Activated T-helper 2 cell treated with anti-CD3 and anti-CD28 coated beads, Interferon-gamma antibody, Interleukin-2, Interleukin-4, amounts not matched to agents 10 μg/mL and 5 μg/mL and 100 μg/mL, durations not matched to agents 14 hours and 24 hours and 36 hours (primary cell): ENCODE results near the gene ADCYAP1. TPM values are rescaled to one million over a fixed set of nuclear protein-coding genes. Genes with fewer than 3 reads are reported as not detected.

Source experiments
- DNase-seq: peaks from one replicate; pipeline ENCODE4 v3.0.0; 2021; ENCODE audit warnings: low spot score
- H3K27ac Mint-ChIP-seq: one replicate; pipeline ENCODE4 v1.8.0; 2021; ENCODE audit warnings: mixed read lengths
- H3K27me3 Mint-ChIP-seq: one replicate; pipeline ENCODE4 v1.8.0; 2021; ENCODE audit warnings: low read depth, mixed read lengths
- H3K36me3 Mint-ChIP-seq: one replicate; pipeline ENCODE4 v1.8.0; 2021; ENCODE audit warnings: low read depth, mixed read lengths
- H3K4me1 Mint-ChIP-seq: one replicate; pipeline ENCODE4 v1.8.0; 2021; ENCODE audit warnings: low read depth, mixed read lengths
- H3K4me3 Mint-ChIP-seq: one replicate; pipeline ENCODE4 v1.8.0; 2021; ENCODE audit warnings: low read depth, mild to moderate bottlenecking, moderate library complexity, mixed read lengths
- H3K9me3 Mint-ChIP-seq: one replicate; pipeline ENCODE4 v1.8.0; 2021; ENCODE audit warnings: mixed read lengths
- intact Hi-C: fragments of 100-400 bp; cut with micrococcal nuclease; formaldehyde crosslinking; loops from one replicate; pipeline ENCODE4 v1.15.1; 2023
- total RNA-seq: library from RNA; stranded (reverse); gene quantifications from 2 replicates; pipeline ENCODE4 v1.2.3, GENCODE V29; 2022

The ADCYAP1 gene
- total RNA-seq, 1 donor from 2014 or later, result not detected

DNA sequence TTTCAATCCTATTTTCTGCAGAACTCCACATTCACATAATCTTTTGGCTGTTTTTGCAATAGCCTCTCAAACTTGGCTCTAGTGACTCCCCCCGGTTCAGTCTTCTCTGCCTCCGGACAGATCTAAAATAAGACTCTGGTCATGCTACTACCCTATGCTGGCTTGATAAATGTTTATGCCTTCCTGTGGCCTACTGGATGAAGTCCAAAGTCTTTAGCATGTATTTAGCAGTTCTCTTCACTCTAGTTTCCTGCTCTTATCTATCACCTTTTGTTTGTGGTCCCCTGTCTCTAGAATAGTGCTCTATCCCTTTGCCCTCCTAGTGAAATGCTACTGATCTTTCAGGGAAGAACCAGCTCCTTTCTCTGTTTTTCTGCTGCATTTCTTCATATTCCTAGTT, 14.4 kb downstream of the ADCYAP1 start:
- intact Hi-C loops, result loop anchor here (10.0 kb wide), 1 partner anchor 424 kb away; no protein-coding TSS in a partner anchor
- DNase-seq, result no peak

DNA sequence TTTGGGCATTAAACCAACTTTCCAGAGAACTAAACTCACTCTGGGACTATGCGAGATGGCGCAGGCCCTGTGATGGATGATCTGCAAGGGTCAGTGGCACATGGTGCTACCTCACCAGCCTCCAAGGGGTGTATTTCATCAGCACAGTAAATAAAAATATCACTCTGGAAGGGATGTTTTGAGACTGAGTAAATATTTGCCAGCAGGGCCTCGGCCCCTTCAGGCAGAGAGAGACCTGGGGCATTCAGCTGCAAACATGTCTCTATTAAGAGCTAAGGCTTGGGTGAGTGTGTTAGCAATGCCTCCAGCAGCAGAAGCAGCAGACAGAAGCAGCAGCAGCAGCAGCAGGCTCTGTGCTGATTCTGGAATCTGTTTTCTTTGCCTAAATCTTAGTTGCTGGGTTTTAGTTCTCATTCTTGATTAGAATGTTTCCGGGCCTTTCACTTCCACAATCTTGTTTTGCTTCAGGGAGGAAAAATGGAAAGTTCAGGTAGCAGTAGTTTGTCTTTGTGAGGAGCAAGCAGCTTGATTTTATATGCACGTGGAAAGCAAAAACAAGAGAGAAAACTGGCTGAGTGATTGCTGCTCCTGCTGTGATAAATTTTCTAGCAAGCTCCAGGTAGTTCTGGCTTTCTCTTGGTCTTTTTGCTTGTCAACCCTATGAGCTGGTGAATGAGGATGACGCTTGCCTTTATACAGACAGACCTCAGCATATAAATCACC, 18.6 kb downstream of the ADCYAP1 start:
- H3K27ac Mint-ChIP-seq, result no peak overlapping the region
- no peaks in the 10 kb centered on the region for H3K36me3 Mint-ChIP-seq
- peaks cover 5% of the 10 kb centered on the region for H3K27me3 Mint-ChIP-seq
- intact Hi-C loops, result no loop called here
- no peak for DNase-seq
- H3K9me3 Mint-ChIP-seq, result no peaks in the 10 kb centered on the region
- no peaks in the 10 kb centered on the region for H3K4me1 Mint-ChIP-seq
- H3K4me3 Mint-ChIP-seq, result no peak overlapping the region

More for the DNA sequence above, 14.4 kb downstream of the ADCYAP1 start:
- Mint-ChIP-seq H3K27ac (no peak overlapping the region), H3K4me1 (no peaks in the 10 kb centered on the region), H3K36me3 (no peaks in the 10 kb centered on the region), H3K27me3 (peaks cover 12% of the 10 kb centered on the region), H3K9me3 (no peaks in the 10 kb centered on the region), H3K4me3 (no peak overlapping the region)

DNA sequence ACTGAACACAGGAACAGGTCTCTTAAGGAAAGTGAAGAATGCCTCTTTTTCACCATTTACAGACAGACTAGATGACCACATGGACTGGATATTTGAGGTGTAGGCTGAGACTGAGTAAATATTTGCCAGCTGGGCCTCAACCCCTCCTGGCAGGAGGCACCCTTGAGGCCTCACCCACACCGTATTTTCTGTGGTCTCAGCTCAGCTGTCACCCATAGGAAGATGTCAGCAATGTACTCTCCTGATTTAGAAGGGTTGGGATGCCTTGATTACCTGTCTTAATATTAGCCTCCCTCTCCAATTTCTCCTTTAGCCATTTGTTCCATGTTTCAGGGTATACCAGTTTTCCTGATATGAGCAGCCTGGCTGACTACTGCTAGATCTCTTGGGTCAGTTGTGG, 20.3 kb downstream of the ADCYAP1 start:
- no peak for DNase-seq
- intact Hi-C loops, result no loop called here
- no peak overlapping the region for H3K4me3 Mint-ChIP-seq
- H3K4me1 Mint-ChIP-seq, result no peaks in the 10 kb centered on the region
- H3K27me3 Mint-ChIP-seq, result no peaks in the 10 kb centered on the region
- H3K36me3 Mint-ChIP-seq, result no peaks in the 10 kb centered on the region
- no peak overlapping the region for H3K27ac Mint-ChIP-seq
- no peaks in the 10 kb centered on the region for H3K9me3 Mint-ChIP-seq

DNA sequence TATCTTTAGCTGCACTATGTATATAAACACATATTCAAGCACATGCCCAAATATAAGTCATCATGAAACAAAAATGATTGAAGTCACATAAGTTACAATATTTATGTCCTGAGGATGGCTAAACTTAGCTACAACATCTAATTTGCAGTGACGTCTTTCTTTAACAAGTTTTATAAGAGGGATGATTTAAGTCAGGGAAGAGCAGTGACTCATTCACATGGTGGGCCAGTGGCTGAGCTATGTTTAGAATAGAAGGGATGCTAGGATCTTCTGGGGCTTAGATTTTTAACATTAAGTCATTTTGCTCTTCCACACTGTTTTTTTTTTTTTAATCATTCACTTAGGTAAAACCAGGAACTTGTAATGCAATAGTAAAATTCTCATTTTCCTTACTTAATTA, 22.3 kb downstream of the ADCYAP1 start:
- Mint-ChIP-seq H3K4me3 (no peak overlapping the region), H3K27me3 (no peaks in the 10 kb centered on the region), H3K36me3 (no peaks in the 10 kb centered on the region), H3K4me1 (no peaks in the 10 kb centered on the region), H3K27ac (no peak overlapping the region), H3K9me3 (no peaks in the 10 kb centered on the region)
- intact Hi-C loops, result no loop called here
- DNase-seq, result no peak

DNA sequence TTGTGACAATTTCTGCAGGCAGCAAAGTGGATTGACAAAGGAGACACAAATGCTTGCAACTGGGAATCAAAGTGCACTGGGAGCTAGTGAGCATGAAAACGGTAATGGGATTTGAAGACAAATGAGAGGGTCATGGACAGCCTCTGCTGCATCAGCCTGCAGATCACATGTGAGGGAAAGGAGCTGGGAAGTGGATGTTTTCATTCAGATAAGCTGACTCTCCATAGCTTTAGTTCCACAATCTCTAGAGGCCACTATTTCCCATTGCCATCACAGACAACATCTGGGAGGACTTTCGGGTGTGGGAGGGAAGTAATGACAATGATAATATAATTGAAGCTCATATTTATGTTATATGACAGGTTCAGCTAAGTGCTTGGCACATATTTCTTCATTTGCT, 28.4 kb downstream of the ADCYAP1 start:
- H3K27ac Mint-ChIP-seq, result no peak overlapping the region

DNA sequence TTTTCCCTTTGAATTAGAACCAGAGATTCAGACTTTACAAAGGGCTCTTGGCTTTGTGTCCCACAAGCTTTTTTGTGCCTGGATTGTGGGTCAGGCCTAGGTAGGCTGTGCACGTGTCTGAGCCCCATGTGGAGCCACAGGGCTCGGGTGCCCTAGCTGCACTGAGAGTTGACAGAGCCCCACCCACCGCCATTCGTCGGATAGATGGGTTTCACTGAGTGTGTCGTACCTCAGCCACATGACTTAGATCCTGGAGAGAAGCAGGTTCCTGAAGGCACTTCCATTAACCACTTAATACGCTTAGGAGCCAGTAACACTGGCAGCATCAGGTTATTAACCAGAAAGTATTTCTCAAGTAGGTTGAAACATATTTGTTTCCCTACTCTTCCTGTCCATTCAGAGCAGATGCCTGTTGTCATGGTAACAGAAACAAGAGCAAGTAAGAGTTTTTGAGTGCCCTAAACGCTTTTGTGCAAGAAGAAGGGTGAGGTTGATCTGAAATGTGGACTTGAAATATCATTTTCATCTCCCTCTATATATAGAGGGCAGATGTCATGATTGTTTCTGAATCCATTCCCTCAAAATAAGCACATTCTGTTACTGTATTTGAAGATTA, 30.0 kb downstream of the ADCYAP1 start:
- Mint-ChIP-seq H3K4me3 (no peak overlapping the region), H3K4me1 (no peaks in the 10 kb centered on the region), H3K36me3 (no peaks in the 10 kb centered on the region), H3K27me3 (no peaks in the 10 kb centered on the region), H3K9me3 (no peaks in the 10 kb centered on the region), H3K27ac (no peak overlapping the region)
- DNase-seq, result no peak
- intact Hi-C loops, result no loop called here

More for the DNA sequence above, 28.4 kb downstream of the ADCYAP1 start:
- Mint-ChIP-seq H3K4me3 (no peak overlapping the region), H3K36me3 (no peaks in the 10 kb centered on the region), H3K9me3 (no peaks in the 10 kb centered on the region), H3K4me1 (no peaks in the 10 kb centered on the region), H3K27me3 (no peaks in the 10 kb centered on the region)
- no peak for DNase-seq
- intact Hi-C loops, result no loop called here

DNA sequence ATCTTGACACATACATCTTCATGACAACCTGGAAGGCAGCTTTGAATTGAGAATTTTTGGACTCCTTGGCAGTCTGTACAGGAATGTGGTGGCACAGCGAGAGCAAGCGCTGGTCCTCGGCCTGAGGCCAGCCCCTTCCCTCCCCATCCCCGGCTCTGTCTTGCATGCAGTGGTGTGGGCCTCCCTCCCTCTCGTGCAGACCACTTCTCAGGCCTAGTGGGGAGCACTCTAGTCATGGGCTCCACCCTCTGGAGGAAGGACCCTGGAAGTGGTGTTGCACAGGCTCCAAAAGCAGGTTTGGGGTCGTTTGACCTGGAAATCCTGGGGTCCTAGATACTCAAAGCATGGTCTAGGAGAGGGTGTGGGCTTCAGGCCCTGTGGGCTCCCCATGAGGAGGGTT, 32.3 kb downstream of the ADCYAP1 start:
- DNase-seq, result no peak
- no peaks in the 10 kb centered on the region for H3K4me1 Mint-ChIP-seq
- no peak overlapping the region for H3K27ac Mint-ChIP-seq
- H3K4me3 Mint-ChIP-seq, result no peak overlapping the region
- no peaks in the 10 kb centered on the region for H3K9me3 Mint-ChIP-seq
- no peaks in the 10 kb centered on the region for H3K36me3 Mint-ChIP-seq
- intact Hi-C loops, result no loop called here
- no peaks in the 10 kb centered on the region for H3K27me3 Mint-ChIP-seq

DNA sequence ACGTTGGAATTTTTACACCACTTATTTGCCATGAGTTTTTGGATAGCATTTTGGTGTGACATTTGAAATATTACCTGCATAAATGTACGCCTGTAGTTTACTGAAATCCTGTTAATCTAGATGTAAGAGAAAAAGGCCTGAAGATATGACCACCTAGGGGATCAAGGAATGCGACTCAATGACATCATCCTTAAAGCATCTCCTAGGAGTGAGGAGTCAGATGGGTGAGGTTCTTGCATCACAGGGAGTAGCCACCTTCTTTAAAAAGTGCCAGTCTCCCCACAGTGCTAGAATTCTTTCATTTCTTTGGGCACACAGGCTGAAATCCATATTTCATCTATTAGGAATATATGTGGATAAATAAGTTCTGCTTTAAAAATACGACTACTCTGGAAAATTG, 34.5 kb downstream of the ADCYAP1 start:
- Mint-ChIP-seq H3K4me1 (no peaks in the 10 kb centered on the region), H3K9me3 (no peaks in the 10 kb centered on the region), H3K36me3 (no peaks in the 10 kb centered on the region), H3K4me3 (no peak overlapping the region), H3K27ac (no peak overlapping the region), H3K27me3 (no peaks in the 10 kb centered on the region)
- intact Hi-C loops, result no loop called here
- no peak for DNase-seq

DNA sequence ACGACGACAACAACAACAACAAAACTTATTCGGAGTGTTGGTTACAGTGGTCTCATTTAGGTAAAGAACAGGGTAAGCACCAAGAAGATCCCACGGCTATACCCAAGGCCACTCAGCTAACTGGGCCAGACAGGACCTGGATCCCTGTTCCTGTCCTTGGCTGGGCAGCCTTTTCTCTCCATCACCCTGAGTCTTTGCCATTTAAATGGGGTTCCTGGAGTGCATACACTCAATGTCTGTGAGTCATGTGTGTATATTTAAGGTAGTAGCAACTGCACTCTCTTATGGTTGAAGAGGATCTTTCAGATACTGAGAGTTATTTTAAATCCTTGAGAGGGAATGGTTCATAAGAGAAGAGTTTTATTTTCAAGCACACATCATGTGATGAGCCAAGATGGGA, 35.3 kb downstream of the ADCYAP1 start:
- H3K27me3 Mint-ChIP-seq, result no peaks in the 10 kb centered on the region
- H3K9me3 Mint-ChIP-seq, result no peaks in the 10 kb centered on the region
- no peak overlapping the region for H3K27ac Mint-ChIP-seq
- no peaks in the 10 kb centered on the region for H3K36me3 Mint-ChIP-seq
- intact Hi-C loops, result no loop called here
- no peak for DNase-seq
- no peaks in the 10 kb centered on the region for H3K4me1 Mint-ChIP-seq
- H3K4me3 Mint-ChIP-seq, result no peak overlapping the region

DNA sequence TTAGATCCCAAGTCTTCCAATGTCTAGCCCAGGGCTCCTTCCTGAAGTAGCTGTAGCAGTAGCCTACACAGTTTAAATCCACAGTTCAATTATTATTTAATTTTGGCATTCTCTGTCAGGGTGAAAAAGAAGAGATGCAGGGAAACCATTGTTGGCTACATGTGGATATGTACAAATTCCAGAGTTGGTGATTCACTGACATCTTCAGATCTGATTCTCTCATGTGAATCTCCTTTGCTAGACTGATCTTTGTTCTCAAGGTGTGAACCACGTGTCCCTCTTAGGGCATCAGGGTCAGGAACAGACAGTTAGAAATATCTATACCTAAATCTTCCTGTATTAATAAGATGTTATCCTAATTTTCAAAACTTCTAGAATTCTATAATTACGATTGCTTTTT, 36.7 kb downstream of the ADCYAP1 start:
- no peaks in the 10 kb centered on the region for H3K27me3 Mint-ChIP-seq
- H3K9me3 Mint-ChIP-seq, result no peaks in the 10 kb centered on the region
- no peak overlapping the region for H3K4me3 Mint-ChIP-seq
- intact Hi-C loops, result no loop called here
- no peak overlapping the region for H3K27ac Mint-ChIP-seq
- DNase-seq, result no peak
- no peaks in the 10 kb centered on the region for H3K4me1 Mint-ChIP-seq
- H3K36me3 Mint-ChIP-seq, result no peaks in the 10 kb centered on the region

DNA sequence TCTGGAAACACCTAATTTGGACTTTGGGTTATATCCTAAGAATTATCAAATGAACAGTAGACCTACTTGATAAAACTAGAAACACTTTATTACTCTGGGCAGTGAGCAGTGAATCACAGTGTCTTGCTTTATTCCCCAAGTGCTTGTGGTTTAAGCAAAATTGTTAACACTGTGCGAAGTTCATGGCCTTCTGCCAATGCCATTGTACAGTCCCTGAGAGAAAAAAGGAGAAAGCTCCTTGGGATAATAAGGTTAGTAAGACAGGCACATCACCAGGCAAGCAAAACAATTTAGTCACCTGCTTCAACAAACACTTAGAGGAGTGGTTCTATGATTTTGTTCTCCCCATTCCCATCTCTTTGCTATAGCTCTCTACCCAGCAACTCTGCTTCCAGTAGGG, 39.8 kb downstream of the ADCYAP1 start:
- Mint-ChIP-seq H3K27me3 (no peaks in the 10 kb centered on the region), H3K4me3 (no peak overlapping the region), H3K9me3 (no peaks in the 10 kb centered on the region), H3K4me1 (no peaks in the 10 kb centered on the region), H3K36me3 (no peaks in the 10 kb centered on the region), H3K27ac (no peak overlapping the region)
- intact Hi-C loops, result no loop called here
- DNase-seq, result no peak

DNA sequence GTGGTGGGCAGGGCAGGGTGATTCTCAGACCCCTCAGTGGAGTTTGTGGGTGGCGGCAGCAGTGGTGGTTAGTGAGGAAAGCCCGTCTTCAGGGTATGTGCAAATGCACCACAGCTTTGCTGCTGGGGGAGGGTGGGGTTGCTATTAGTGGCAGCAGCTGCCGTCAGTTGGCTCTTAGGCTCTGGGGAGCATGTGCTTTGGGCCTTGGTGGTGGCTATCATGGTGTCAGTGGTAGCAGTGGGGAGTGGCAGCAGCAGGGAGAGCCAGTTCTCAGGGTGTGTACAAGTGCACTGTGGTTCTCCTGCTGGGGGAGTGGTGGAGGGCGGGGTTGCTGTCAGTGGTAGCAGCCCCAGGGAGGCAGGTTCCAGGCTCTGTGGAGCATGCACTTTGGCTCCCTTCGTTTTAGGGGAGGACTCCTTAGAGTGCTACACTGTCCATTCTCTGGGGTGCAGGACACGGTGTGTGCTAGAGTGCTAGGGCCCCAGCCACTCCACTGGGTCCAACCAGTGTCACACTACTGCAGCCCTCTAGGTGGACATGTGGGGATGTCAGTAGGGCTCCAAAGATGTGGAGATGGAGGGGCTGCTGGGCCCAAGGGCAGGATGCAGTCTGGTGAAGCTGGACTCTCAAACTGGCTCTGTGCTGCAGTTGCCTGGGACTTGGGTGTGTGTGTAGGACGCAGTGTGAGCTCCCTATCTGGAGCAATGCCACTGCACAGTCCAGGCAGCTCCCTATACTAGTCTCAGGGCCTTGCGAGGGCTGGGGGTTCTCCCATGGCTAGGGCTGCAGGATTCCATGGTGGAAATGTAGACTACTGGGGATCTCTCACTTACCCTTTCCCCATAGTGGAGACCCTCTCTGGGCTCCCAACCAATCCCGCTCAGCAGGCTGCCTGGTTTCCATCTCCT, 45.3 kb downstream of the ADCYAP1 start:
- Mint-ChIP-seq H3K27ac (no peak overlapping the region), H3K4me3 (no peak overlapping the region), H3K36me3 (no peaks in the 10 kb centered on the region), H3K27me3 (no peaks in the 10 kb centered on the region), H3K9me3 (no peaks in the 10 kb centered on the region), H3K4me1 (no peaks in the 10 kb centered on the region)
- DNase-seq, result no peak
- intact Hi-C loops, result no loop called here
